Mesangial cell (primary cell): ENCODE results near the gene CORT. TPM values are rescaled to one million over a fixed set of nuclear protein-coding genes. Genes with fewer than 3 reads are reported as not detected.

Source experiments
- total RNA-seq: library from RNA; depleted of rRNA; stranded (reverse); fragments of >200 nt; gene quantifications from 2 replicates; pipeline ENCODE4 v1.2.3, GENCODE V29; 2015

The CORT gene, protein sequence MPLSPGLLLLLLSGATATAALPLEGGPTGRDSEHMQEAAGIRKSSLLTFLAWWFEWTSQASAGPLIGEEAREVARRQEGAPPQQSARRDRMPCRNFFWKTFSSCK
- 0.25 and 0.98 TPM in 2 replicates for total RNA-seq

GRCh38 chr1:10449751-10450150, at the start of gene CORT:
Gene CORT (plus strand): TSS chr1:10450031. CDS start chr1:10450224, 193 bp downstream.

GRCh38 chr1:10430216-10431069, 19.4 kb upstream of the CORT start, which contains the start of gene CENPS:
Gene CENPS (plus strand): TSS chr1:10430433. CDS start chr1:10430518, 85 bp downstream.

GRCh38 chr1:10472220-10473144, 22.7 kb downstream of the CORT start, which contains the start of gene DFFA:
Gene DFFA (minus strand): TSS chr1:10472529. CDS start chr1:10472458, 71 bp downstream.

DNA sequence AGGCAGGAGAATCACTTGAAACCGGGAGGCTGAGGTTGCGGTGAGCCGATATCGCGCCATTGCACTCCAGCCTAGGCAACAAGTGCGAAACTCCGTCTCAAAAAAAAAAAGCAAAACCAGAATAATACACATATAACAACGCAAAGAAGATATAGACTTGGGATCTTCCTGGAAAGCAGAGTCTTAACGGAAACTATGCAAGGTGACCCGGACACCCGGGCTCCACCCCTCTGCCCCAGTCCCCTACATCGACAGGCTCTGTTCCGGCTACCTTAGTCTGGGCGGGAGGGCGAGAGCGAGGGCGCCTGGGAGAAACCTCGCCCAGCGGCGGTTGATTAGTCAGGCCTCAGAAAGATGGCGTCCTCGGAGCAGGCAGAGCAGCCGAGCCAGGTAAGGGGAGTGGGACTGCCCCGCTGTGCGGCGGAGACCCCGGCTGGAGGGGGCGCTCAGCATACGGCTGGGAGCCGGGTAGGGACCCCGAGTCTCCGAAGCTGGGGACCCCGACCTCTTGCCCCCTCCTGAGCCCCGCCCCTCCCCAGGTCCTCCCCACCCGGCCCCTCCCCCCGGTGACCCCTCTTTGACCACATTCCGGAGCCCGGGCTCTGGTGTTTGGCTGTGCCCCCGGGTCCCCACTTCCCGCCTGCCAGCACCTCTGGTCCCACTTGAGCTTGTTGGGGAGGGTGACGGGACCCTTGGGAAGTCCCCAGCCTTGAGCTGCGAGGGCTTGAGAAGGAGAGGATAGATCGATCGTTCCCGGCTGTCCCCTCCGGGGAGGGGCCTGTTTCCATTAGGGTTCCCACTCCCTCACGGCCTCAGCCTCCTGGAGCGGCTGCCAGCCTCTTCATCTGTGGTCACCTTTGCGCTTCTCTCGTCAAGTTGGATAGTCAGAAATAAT, 25.0 kb downstream of the CORT start, which contains the start of gene PEX14:
Gene PEX14, plus strand, starts transcription at position 338 of the 895 bp plus-strand sequence. Its CDS starts 17 bp downstream, at position 355.

Other genes starting within 250 kb of the CORT start
- 19.2 and 26.1 TPM in 2 replicates for gene KIF1B, start 239.5 kb upstream of the CORT start, total RNA-seq
- 160 and 193 TPM in 2 replicates for gene PGD, start 51.0 kb upstream of the CORT start, total RNA-seq
- 5.5 and 9.1 TPM in 2 replicates for gene CENPS, start 19.6 kb upstream of the CORT start, total RNA-seq
- 26.6 and 48.1 TPM in 2 replicates for gene DFFA, start 22.5 kb downstream of the CORT start, total RNA-seq
- 28.5 and 29.5 TPM in 2 replicates for gene PEX14, start 24.9 kb downstream of the CORT start, total RNA-seq